Common myeloid progenitor, CD34-positive (primary cell): ENCODE measurements around the gene TMEM135.

Experiments
- CTCF ChIA-PET: fragments of 350-600 bp; sonication (Branson Sonifier 250); formaldehyde crosslinking; loops from one replicate; lab custom pipeline; 2021; ENCODE audit warnings: antibody characterized with exemption; lab: Charles Lee
- POLR2A ChIA-PET: fragments of 350-600 bp; sonication (Branson Sonifier 250); formaldehyde crosslinking; loops from one replicate; lab custom pipeline; 2021; ENCODE audit warnings: antibody characterized with exemption; lab: Charles Lee
- DNase-seq, 3 donors: peaks; one replicate each; pipeline versions ENCODE4 v3.0.0 to v3.0.0-alpha.2; 2013
- H3K27ac ChIP-seq, 2 experiments: 1 replicate in 1 of 2; 2 replicates in 1 of 2; pipeline ENCODE4 v1.7.0; 2013; ENCODE audit warnings: inconsistent platforms in 2 of 2, low read length in 2 of 2, mild to moderate bottlenecking in 2 of 2, low read depth in 1 of 2, moderate library complexity in 1 of 2; ENCODE audit not compliant: severe bottlenecking in 2 of 2, insufficient read depth in 1 of 2, poor library complexity in 1 of 2
- H3K27me3 ChIP-seq, 5 experiments: replicated peaks in 2 of 5; 1 replicate in 3 of 5; 2 replicates in 2 of 5; pipeline versions ENCODE4 v1.6.1 to v1.7.0; 2013; ENCODE audit warnings: low read length in 4 of 5, mild to moderate bottlenecking in 2 of 5, moderate library complexity in 2 of 5, inconsistent platforms in 1 of 5; ENCODE audit not compliant: insufficient read depth in 5 of 5, control insufficient read depth in 4 of 5
- H3K36me3 ChIP-seq, 4 experiments: 1 replicate in 2 of 4; 2 replicates in 2 of 4; pipeline versions ENCODE4 v1.6.1 to v1.7.0; 2013; ENCODE audit warnings: low read length in 3 of 4, control low read depth in 1 of 4, mild to moderate bottlenecking in 1 of 4; ENCODE audit not compliant: control insufficient read depth in 4 of 4, insufficient read depth in 4 of 4
- H3K4me1 ChIP-seq, 4 experiments: 1 replicate in 3 of 4; 2 replicates in 1 of 4; pipeline versions ENCODE4 v1.6.1 to v1.7.1; 2013; ENCODE audit warnings: low read length in 3 of 4, mild to moderate bottlenecking in 3 of 4, control low read depth in 1 of 4, inconsistent platforms in 1 of 4, moderate library complexity in 1 of 4; ENCODE audit not compliant: control insufficient read depth in 4 of 4, insufficient read depth in 4 of 4; ENCODE audit errors: control extremely low read depth in 1 of 4
- H3K4me3 ChIP-seq, 7 experiments: 1 replicate in 4 of 7; 2 replicates in 3 of 7; pipeline versions ENCODE4 v1.5.1 to v1.7.0; 2013; ENCODE audit warnings: mild to moderate bottlenecking in 7 of 7, low read length in 6 of 7, moderate library complexity in 6 of 7, inconsistent platforms in 2 of 7, low read depth in 2 of 7, control low read depth in 1 of 7; ENCODE audit not compliant: insufficient read depth in 4 of 7, control insufficient read depth in 1 of 7; ENCODE audit errors: extremely low read depth in 1 of 7
- H3K9me3 ChIP-seq, 5 experiments: 1 replicate in 4 of 5; 2 replicates in 1 of 5; pipeline versions ENCODE4 v1.6.1 to v1.7.1; 2013; ENCODE audit warnings: low read length in 4 of 5, mild to moderate bottlenecking in 2 of 5, inconsistent platforms in 1 of 5, low read depth in 1 of 5, moderate library complexity in 1 of 5; ENCODE audit not compliant: control insufficient read depth in 4 of 5, insufficient read depth in 2 of 5; ENCODE audit errors: control extremely low read depth in 1 of 5
- WGBS: methylation state at CpG from one replicate; pipeline ENCODE4 v1.1.5; 2013; ENCODE audit not compliant: insufficient coverage; 5-methylcytosine and 5-hydroxymethylcytosine counted together

Gene TMEM135

DNA sequence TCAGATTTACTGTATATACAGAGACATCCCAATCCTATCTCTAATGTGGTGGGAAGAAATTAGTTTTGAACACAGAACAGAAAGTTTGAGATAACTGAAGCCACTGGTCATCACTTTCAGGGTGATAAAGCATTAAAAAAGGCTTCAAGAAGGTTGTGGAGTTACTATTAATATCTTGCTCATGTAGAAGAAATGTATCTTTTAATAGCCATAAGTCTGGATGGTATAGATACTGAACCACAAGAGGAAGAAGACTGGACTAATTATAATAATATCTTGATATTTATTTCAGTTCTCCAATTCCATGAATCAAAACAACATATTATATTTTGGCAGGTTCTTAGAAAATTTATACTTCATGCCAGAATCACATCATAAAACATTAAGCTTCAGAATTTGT is 137.1 kb downstream of the TMEM135 start:
- Histone ChIP-seq H3K36me3 (peaks cover 0 to 12% (median 4%) of the 10 kb centered on the region in 4 experiments), H3K9me3 (peaks cover 0 to 12% (median 8%) of the 10 kb centered on the region in 5 experiments), H3K27ac (no peak overlapping the region), H3K4me1 (peaks cover 0 to 8% (median 3%) of the 10 kb centered on the region in 4 experiments), H3K27me3 (no peaks in the 10 kb centered on the region), H3K4me3 (no peak overlapping the region)
- DNase-seq: peak in 1 of 3 donors; percentile 16
- ChIA-PET POLR2A (interaction anchor here (0.6 kb wide), 1 partner anchor 961 kb away, joined by 3 read pairs; no protein-coding TSS in a partner anchor), CTCF (no interaction called here)

DNA sequence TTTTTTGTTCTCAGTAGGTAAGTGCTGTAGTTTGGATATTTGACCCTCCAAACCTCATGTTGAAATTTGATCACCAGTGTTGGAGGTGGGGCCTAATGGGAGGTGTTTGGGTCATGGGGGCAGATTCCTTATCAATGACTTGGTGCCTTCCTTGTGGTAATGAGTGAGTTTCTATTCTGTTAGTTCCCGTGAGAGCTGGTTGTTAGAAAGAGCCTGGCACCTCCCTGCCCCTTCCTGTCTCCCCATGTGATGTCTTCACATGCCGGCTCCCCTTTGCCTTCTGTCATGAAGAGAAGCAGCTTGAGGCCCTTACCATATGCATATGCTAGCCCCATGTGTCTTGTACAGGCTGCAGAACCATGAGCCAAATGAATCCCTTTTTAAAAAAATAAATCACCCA is 138.3 kb downstream of the TMEM135 start:
- ChIA-PET CTCF (interaction anchor here (1.1 kb wide), 1 partner anchor 83 kb away, joined by 3 read pairs; no protein-coding TSS in a partner anchor), POLR2A (no interaction called here)
- H3K9me3 ChIP-seq: peaks cover 0 to 12% (median 8%) of the 10 kb centered on the region in 5 experiments
- H3K4me3 ChIP-seq: no peak overlapping the region
- 100% methylated on average over 2 of the region's 2 CpGs for WGBS
- H3K36me3 ChIP-seq: peaks cover 0 to 12% (median 4%) of the 10 kb centered on the region in 4 experiments
- H3K27me3 ChIP-seq: no peaks in the 10 kb centered on the region
- peaks cover 0 to 8% (median 3%) of the 10 kb centered on the region in 4 experiments for H3K4me1 ChIP-seq
- DNase-seq: no peak
- H3K27ac ChIP-seq: no peak overlapping the region

DNA sequence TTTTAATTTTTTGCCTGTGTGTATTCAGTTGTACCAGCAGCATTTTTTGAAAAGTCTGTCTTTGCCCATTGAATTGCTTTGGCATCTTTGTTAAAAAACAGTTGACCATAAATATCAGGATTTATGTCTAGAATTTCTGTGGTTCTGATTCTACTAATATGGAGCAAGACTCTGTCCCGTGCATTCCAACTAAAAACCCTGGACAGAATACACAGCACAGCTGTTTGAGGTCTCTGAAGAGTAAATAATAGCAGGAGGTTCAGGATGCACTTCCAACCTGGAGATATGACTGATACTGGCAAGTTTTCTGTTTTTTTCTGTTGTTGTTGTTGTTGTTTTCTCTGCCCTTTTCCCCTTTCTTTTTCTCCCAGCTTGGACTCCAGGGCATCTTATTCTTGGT is 141.9 kb downstream of the TMEM135 start:
- POLR2A ChIA-PET: no interaction called here
- peaks cover 0 to 12% (median 4%) of the 10 kb centered on the region in 4 experiments for H3K36me3 ChIP-seq
- WGBS: 100% methylated on average over 1 of the region's 1 CpG
- no peaks in the 10 kb centered on the region for H3K4me1 ChIP-seq
- no peaks in the 10 kb centered on the region for H3K27me3 ChIP-seq
- no peak for DNase-seq
- H3K9me3 ChIP-seq: peaks cover 0 to 12% (median 8%) of the 10 kb centered on the region in 5 experiments
- no peak overlapping the region for H3K4me3 ChIP-seq
- H3K27ac ChIP-seq: no peak overlapping the region
- CTCF ChIA-PET: no interaction called here

DNA sequence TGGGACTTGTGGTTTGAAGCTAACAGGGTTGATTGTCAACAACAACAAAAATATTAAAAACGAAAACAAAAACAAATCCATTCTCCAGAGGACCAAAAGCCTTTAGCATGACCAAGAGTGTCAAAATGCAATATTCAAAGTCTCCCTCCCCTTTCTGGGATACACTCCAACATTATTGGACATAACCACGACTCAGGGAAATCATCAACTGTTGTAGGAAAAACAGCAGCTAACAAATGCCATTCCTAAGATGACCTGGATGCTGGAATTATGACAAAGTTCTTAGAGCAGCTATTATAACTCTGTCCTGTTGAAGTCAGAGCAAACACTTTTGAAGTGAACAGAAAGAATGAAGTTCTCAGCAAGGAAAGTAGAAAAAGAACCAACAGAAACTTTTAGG is 143.0 kb downstream of the TMEM135 start:
- Histone ChIP-seq H3K27me3 (no peaks in the 10 kb centered on the region), H3K27ac (no peak overlapping the region), H3K36me3 (peaks cover 0 to 12% (median 4%) of the 10 kb centered on the region in 4 experiments), H3K4me1 (no peaks in the 10 kb centered on the region), H3K4me3 (no peak overlapping the region), H3K9me3 (peaks cover 0 to 12% (median 8%) of the 10 kb centered on the region in 5 experiments)
- CTCF ChIA-PET: no interaction called here
- POLR2A ChIA-PET: no interaction called here
- 100% methylated on average over 2 of the region's 2 CpGs for WGBS
- DNase-seq: no peak

DNA sequence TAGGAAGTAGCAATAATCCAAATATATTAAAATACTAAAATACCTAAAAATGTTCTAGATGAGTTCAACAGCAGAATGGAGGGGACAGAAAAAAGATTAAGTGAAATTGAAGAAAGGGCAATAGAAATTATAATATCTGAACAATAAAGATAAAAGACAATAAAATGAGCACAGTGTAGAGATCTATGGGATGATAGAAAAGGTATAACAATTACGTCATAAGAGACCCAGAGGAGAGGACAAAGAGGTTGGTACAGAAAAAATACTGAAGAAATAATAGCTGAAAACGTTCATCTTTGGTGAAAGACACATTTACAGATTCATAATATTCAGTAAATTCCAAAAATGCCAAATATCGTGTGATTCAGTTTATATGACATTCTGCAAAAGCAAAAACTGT is 143.4 kb downstream of the TMEM135 start:
- Histone ChIP-seq H3K4me3 (no peak overlapping the region), H3K36me3 (peaks cover 0 to 12% (median 4%) of the 10 kb centered on the region in 4 experiments), H3K27me3 (no peaks in the 10 kb centered on the region), H3K9me3 (peaks cover 0 to 12% (median 8%) of the 10 kb centered on the region in 5 experiments), H3K27ac (no peak overlapping the region), H3K4me1 (no peaks in the 10 kb centered on the region)
- ChIA-PET CTCF (no interaction called here), POLR2A (no interaction called here)
- DNase-seq: no peak
- WGBS: 100% methylated on average over 2 of the region's 3 CpGs

DNA sequence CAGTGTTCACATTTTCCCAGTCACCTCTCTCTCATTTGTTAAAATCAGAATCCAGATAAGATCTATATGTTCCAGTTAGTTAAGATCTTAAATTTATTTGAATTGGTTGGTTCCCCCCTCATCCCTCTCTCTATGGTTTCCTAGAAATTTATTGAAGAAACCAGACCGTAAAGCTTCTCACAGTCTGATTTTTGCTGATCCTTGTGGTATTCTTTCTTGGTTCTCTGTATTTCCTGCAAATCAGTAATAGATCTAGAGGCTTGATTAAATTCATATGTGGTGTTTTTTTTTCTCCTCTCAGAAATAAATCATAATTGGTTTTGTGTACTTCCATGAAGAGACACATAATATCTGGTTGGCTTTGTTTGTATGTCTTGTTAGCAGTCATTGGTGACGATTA is 147.5 kb downstream of the TMEM135 start:
- CTCF ChIA-PET: interaction anchor here (0.7 kb wide), 1 partner anchor 73 kb away, joined by 3 read pairs; no protein-coding TSS in a partner anchor
- no peak overlapping the region for H3K27ac ChIP-seq
- WGBS: no CpG with 5 or more reads among the region's 2 CpGs

DNA sequence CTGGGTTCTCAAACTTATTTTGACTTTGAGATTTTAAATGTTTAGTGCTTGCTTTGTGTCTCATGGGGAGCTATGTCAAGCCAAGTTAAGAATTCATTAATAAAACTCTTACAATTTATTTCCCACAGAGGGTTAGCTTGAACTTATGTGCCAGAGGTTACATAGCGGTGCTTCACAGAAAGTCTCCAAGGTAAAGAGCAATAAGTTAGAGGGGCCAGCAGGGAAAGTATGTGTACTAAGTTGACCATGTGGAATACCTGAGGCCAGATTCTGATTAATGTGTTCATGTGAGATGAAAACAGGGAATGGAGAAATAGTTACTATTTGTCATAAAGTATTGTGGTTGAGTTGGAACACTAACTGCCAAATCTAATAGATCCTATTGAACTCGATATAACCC is 149.3 kb downstream of the TMEM135 start:
- 91% methylated on average over 1 of the region's 2 CpGs for WGBS
- no peak overlapping the region for H3K27ac ChIP-seq
- no peaks in the 10 kb centered on the region for H3K9me3 ChIP-seq
- no peaks in the 10 kb centered on the region for H3K4me1 ChIP-seq
- no peaks in the 10 kb centered on the region for H3K36me3 ChIP-seq
- ChIA-PET CTCF (no interaction called here), POLR2A (no interaction called here)
- DNase-seq: no peak
- H3K27me3 ChIP-seq: no peaks in the 10 kb centered on the region
- no peak overlapping the region for H3K4me3 ChIP-seq

More for the DNA sequence above, 147.5 kb downstream of the TMEM135 start:
- Histone ChIP-seq H3K9me3 (no peaks in the 10 kb centered on the region), H3K4me1 (no peaks in the 10 kb centered on the region), H3K4me3 (no peak overlapping the region), H3K27me3 (no peaks in the 10 kb centered on the region), H3K36me3 (no peaks in the 10 kb centered on the region)
- no peak for DNase-seq
- POLR2A ChIA-PET: no interaction called here
